HG03558 (cell line): ENCODE results near the gene STAT5A.
"Not testable (repeated sequence)": the region's sequence is repeated elsewhere in the genome, so short reads cannot be mapped to it uniquely, and the experiment has no call there.

Experiments
- ATAC-seq: cut with Tn5 transposase; IDR thresholded peaks from one replicate; pipeline ENCODE4 v1.9.1; 2021; ENCODE audit warnings: moderate number of reproducible peaks; ENCODE audit not compliant: unreplicated experiment; ENCODE audit errors: extremely low read depth

The STAT5A gene

GRCh38 chr17:42287977-42288802 is at the start of gene STAT5A:
Gene STAT5A, plus strand, starts transcription at chr17:42288498. Its CDS starts 914 bp downstream, at chr17:42289412.
- ATAC-seq = no peak

- not testable (repeated sequence) for ATAC-seq
Observed at GRCh38 chr17:42239576-42239975, 48.7 kb upstream of the STAT5A start.

- ATAC-seq = no peak
Observed at GRCh38 chr17:42240201-42240600, 48.1 kb upstream of the STAT5A start.

- ATAC-seq = not testable (repeated sequence)
Observed at GRCh38 chr17:42240863-42241262, 47.4 kb upstream of the STAT5A start.

GRCh38 chr17:42241871-42242270 is 46.4 kb upstream of the STAT5A start:
- no peak for ATAC-seq

- no peak for ATAC-seq
Observed at GRCh38 chr17:42243493-42243982, 44.8 kb upstream of the STAT5A start.

- ATAC-seq = not testable (repeated sequence)
Observed at GRCh38 chr17:42244116-42244515, 44.2 kb upstream of the STAT5A start.

- not testable (repeated sequence) for ATAC-seq
Observed at GRCh38 chr17:42245183-42245582, 43.1 kb upstream of the STAT5A start.

GRCh38 chr17:42246515-42246914 is 41.8 kb upstream of the STAT5A start:
- ATAC-seq = no peak

GRCh38 chr17:42247734-42248133 is 40.6 kb upstream of the STAT5A start:
- ATAC-seq = no peak

GRCh38 chr17:42248351-42249179 is 39.7 kb upstream of the STAT5A start:
- ATAC-seq = peak; percentile 56

GRCh38 chr17:42249681-42250446 is 38.4 kb upstream of the STAT5A start:
- no peak for ATAC-seq

- ATAC-seq = no peak
Observed at GRCh38 chr17:42251115-42251514, 37.2 kb upstream of the STAT5A start.

GRCh38 chr17:42252597-42253550 is 35.4 kb upstream of the STAT5A start:
- ATAC-seq = no peak

GRCh38 chr17:42253578-42253977 is 34.7 kb upstream of the STAT5A start:
- no peak for ATAC-seq

- ATAC-seq = no peak
Observed at GRCh38 chr17:42255445-42255844, 32.9 kb upstream of the STAT5A start.

GRCh38 chr17:42260318-42260717 is 28.0 kb upstream of the STAT5A start:
- ATAC-seq = no peak

- not testable (repeated sequence) for ATAC-seq
Observed at GRCh38 chr17:42264366-42264765, 23.9 kb upstream of the STAT5A start.

GRCh38 chr17:42266462-42266861 is 21.8 kb upstream of the STAT5A start:
- ATAC-seq = no peak
